IPS-20b (cell line): ENCODE measurements around the gene TENM4.

Experiments
- H3K27ac ChIP-seq: one replicate; pipeline ENCODE4 v1.5.1; 2013; ENCODE audit warnings: low read length
- H3K27me3 ChIP-seq: 2 replicates; pipeline ENCODE4 v1.6.1; 2013; ENCODE audit warnings: mild to moderate bottlenecking, low read length, inconsistent platforms; ENCODE audit not compliant: insufficient read depth
- H3K36me3 ChIP-seq: 2 replicates; pipeline ENCODE4 v1.6.1; 2013; ENCODE audit warnings: low read depth, mild to moderate bottlenecking, inconsistent platforms, low read length, moderate library complexity; ENCODE audit not compliant: insufficient read depth
- H3K4me1 ChIP-seq: 2 replicates; pipeline ENCODE4 v1.6.1; 2013; ENCODE audit warnings: mild to moderate bottlenecking, control low read depth, inconsistent platforms, low read length, moderate library complexity; ENCODE audit not compliant: insufficient read depth
- H3K4me3 ChIP-seq: 2 replicates; pipeline ENCODE4 v1.5.1; 2013; ENCODE audit warnings: mild to moderate bottlenecking, low read length, inconsistent platforms
- H3K9ac ChIP-seq: 2 replicates; pipeline ENCODE4 v1.6.1; 2013; ENCODE audit warnings: low read depth, mild to moderate bottlenecking, inconsistent platforms, low read length, moderate library complexity
- H3K9me3 ChIP-seq: 2 replicates; pipeline ENCODE4 v1.6.1; 2013; ENCODE audit warnings: mild to moderate bottlenecking, low read depth, low read length, inconsistent platforms; ENCODE audit not compliant: insufficient read depth

Gene TENM4

GRCh38 chr11:78786086-78786485 lies 654.7 kb downstream of the TENM4 start:
- Histone ChIP-seq H3K27me3 (no peaks in the 10 kb centered on the region), H3K9me3 (no peaks in the 10 kb centered on the region), H3K4me3 (no peak overlapping the region), H3K9ac (no peak overlapping the region), H3K4me1 (peaks cover 10% of the 10 kb centered on the region; the same call in 1 of the 2 replicates), H3K27ac (no peak overlapping the region), H3K36me3 (no peaks in the 10 kb centered on the region)

DNA sequence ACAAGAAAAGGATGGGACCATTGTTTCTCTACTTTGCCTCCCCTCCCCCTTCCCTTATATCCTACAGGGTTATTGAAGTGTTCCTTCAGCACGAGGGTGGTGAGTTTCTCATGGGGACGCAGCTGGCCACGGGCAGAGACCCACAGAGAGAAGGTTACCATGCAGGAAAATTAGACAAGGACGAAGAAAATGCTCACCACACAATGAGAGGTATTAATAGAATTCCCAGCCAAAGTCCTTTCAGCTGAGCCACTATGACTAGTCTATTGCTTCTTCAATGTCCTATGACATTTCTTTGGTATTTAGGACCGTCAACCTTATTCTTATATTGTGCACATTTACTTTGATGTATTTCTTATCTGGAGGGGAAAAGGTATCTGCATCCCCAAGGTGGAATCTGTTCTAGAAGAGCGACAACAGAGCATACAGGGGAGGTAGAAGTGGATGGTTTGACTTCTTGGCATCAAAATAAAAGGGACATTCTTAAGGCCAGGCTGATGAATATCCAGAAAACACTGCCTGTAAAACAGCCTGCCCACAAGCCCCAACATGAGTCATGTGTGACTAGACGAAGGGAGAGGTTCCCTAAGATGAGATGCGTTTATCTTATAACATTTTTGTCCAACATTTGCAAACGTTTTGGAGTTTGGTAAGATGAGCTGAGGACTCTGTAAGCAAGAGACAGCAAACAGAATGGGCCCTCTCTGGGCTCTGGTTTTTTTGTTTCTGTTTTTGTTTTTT lies 656.3 kb downstream of the TENM4 start:
- Histone ChIP-seq H3K9me3 (no peaks in the 10 kb centered on the region), H3K9ac (no peak overlapping the region), H3K4me3 (no peak overlapping the region), H3K4me1 (peaks cover 10% of the 10 kb centered on the region; the same call in 1 of the 2 replicates), H3K36me3 (no peaks in the 10 kb centered on the region), H3K27ac (no peak overlapping the region), H3K27me3 (no peaks in the 10 kb centered on the region)

GRCh38 chr11:78783846-78784245 lies 657.0 kb downstream of the TENM4 start:
- Histone ChIP-seq H3K4me3 (no peak overlapping the region), H3K27me3 (no peaks in the 10 kb centered on the region), H3K36me3 (no peaks in the 10 kb centered on the region), H3K9me3 (no peaks in the 10 kb centered on the region), H3K9ac (no peak overlapping the region), H3K27ac (no peak overlapping the region), H3K4me1 (peaks cover 10% of the 10 kb centered on the region; the same call in 1 of the 2 replicates)

- Histone ChIP-seq H3K9me3 (no peaks in the 10 kb centered on the region), H3K27ac (no peak overlapping the region), H3K4me1 (peaks cover 10% of the 10 kb centered on the region; the same call in 1 of the 2 replicates), H3K4me3 (no peak overlapping the region), H3K9ac (no peak overlapping the region), H3K36me3 (no peaks in the 10 kb centered on the region), H3K27me3 (no peaks in the 10 kb centered on the region)
Observed at GRCh38 chr11:78783301-78783700, 657.5 kb downstream of the TENM4 start.

GRCh38 chr11:78782725-78783124 lies 658.1 kb downstream of the TENM4 start:
- no peak overlapping the region for H3K4me3 ChIP-seq
- no peak overlapping the region for H3K9ac ChIP-seq
- H3K27me3 ChIP-seq = no peaks in the 10 kb centered on the region
- no peaks in the 10 kb centered on the region for H3K36me3 ChIP-seq
- H3K27ac ChIP-seq = no peak overlapping the region
- no peaks in the 10 kb centered on the region for H3K9me3 ChIP-seq
- H3K4me1 ChIP-seq = peaks cover 10% of the 10 kb centered on the region; the same call in 1 of the 2 replicates

DNA sequence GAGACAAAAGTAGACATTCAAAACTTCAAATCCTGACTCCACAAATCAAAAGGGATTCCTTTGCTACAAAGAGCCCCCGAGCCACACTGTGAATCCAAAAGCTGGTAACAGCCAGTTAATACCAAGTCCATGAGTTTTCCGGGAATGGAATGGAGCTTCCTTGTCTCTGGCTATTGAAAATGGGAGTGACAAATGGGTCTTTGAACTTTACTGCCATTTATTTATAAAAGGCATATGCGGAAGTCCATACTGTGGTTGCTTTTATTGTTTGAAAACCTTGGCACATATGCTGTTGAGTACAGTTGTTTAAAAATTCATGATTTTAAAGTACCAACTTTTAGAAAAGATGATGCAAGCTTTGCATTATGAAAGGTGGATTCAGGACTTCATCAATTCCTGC lies 659.9 kb downstream of the TENM4 start:
- Histone ChIP-seq H3K27me3 (no peaks in the 10 kb centered on the region), H3K27ac (no peak overlapping the region), H3K9ac (no peak overlapping the region), H3K36me3 (no peaks in the 10 kb centered on the region), H3K9me3 (no peaks in the 10 kb centered on the region), H3K4me1 (peaks cover 10% of the 10 kb centered on the region; the same call in 1 of the 2 replicates), H3K4me3 (no peak overlapping the region)

GRCh38 chr11:78773492-78773891 lies 667.3 kb downstream of the TENM4 start:
- no peaks in the 10 kb centered on the region for H3K4me1 ChIP-seq
- no peaks in the 10 kb centered on the region for H3K27me3 ChIP-seq
- no peak overlapping the region for H3K9ac ChIP-seq
- no peaks in the 10 kb centered on the region; the same call in 1 of the 2 replicates for H3K36me3 ChIP-seq
- no peaks in the 10 kb centered on the region for H3K9me3 ChIP-seq
- no peak overlapping the region for H3K27ac ChIP-seq
- H3K4me3 ChIP-seq = no peak overlapping the region

DNA sequence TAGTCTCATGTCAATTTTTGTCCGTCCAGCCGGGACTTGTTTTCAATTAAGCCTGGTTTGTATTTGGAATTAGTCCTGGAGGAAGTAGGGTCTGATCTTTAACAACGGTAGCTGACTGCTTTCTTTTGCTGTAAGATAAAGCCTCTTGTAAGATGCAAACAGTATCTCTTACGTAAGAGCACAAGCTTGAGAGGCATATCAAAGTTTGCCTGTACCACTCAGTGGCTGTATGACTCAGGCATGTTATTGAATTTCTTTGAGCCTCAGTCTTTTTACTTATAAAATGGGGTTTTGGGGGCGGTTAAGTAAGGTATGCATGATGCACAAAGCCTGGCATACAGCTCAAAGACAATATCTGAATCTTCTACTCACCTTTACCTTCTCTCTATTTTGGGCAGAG lies 667.8 kb downstream of the TENM4 start:
- Histone ChIP-seq H3K4me3 (no peak overlapping the region), H3K27ac (no peak overlapping the region), H3K27me3 (no peaks in the 10 kb centered on the region), H3K9me3 (no peaks in the 10 kb centered on the region), H3K9ac (no peak overlapping the region), H3K36me3 (no peaks in the 10 kb centered on the region; the same call in 1 of the 2 replicates), H3K4me1 (no peaks in the 10 kb centered on the region)

DNA sequence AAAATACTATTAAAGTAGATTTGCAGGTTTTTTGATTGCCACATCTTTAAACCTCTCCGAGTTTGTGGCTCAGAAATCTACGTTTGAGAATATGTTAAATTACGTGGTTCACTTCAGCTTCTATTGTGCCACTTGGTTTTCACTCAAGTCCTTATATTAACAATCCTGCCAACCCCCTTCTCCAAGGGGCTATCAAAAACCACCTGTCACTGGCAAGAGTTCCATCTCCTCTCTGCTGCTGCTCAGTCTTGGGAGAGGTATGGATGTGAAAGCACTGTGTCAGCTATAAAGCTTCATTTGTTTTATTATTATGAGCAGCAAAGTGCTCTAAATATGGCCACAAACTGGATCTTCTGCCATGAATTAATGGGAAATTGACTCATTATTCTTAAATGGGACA lies 668.6 kb downstream of the TENM4 start:
- no peak overlapping the region for H3K27ac ChIP-seq
- no peaks in the 10 kb centered on the region for H3K27me3 ChIP-seq
- H3K36me3 ChIP-seq = no peaks in the 10 kb centered on the region; the same call in 1 of the 2 replicates
- H3K4me3 ChIP-seq = no peak overlapping the region
- no peaks in the 10 kb centered on the region for H3K9me3 ChIP-seq
- no peaks in the 10 kb centered on the region for H3K4me1 ChIP-seq
- H3K9ac ChIP-seq = no peak overlapping the region

GRCh38 chr11:78770931-78771330 lies 669.9 kb downstream of the TENM4 start:
- no peak overlapping the region for H3K27ac ChIP-seq
- H3K4me3 ChIP-seq = no peak overlapping the region
- no peaks in the 10 kb centered on the region for H3K4me1 ChIP-seq
- no peaks in the 10 kb centered on the region for H3K9me3 ChIP-seq
- H3K9ac ChIP-seq = no peak overlapping the region
- no peaks in the 10 kb centered on the region; the same call in 1 of the 2 replicates for H3K36me3 ChIP-seq
- no peaks in the 10 kb centered on the region for H3K27me3 ChIP-seq

DNA sequence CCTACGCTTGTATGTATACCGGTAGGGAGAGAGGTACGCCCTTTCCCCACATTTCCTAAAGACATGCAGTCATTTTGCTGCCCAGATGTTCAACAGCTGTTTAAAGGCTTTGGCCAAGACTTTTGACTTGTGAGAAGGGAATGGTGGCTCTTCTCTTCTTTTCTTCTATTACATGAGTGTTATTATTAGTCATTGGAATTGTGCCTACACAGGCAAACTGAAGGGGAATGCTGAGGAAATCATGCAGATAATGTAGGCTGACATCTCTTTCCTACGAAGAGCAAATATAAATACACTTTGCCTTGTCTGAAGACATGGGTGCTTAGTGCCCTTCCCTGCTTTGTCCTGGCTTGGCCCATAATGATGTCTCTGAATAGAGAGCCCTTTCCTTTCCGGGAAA lies 671.9 kb downstream of the TENM4 start:
- Histone ChIP-seq H3K9me3 (no peaks in the 10 kb centered on the region), H3K27me3 (no peaks in the 10 kb centered on the region), H3K9ac (no peak overlapping the region), H3K4me3 (no peak overlapping the region), H3K36me3 (no peaks in the 10 kb centered on the region; the same call in 1 of the 2 replicates), H3K27ac (no peak overlapping the region), H3K4me1 (no peaks in the 10 kb centered on the region)

- H3K27me3 ChIP-seq = no peaks in the 10 kb centered on the region
Observed at GRCh38 chr11:78768345-78768744, 672.5 kb downstream of the TENM4 start.

More at GRCh38 chr11:78768345-78768744, 672.5 kb downstream of the TENM4 start:
- H3K9me3 ChIP-seq = no peaks in the 10 kb centered on the region
- no peaks in the 10 kb centered on the region; the same call in 1 of the 2 replicates for H3K36me3 ChIP-seq
- H3K27ac ChIP-seq = no peak overlapping the region
- H3K4me1 ChIP-seq = no peaks in the 10 kb centered on the region
- H3K9ac ChIP-seq = no peak overlapping the region
- no peak overlapping the region for H3K4me3 ChIP-seq
